HG02610 (cell line): ENCODE results near the gene RAB6A.

ENCODE experiments used
- ATAC-seq: cut with Tn5 transposase; IDR thresholded peaks from one replicate; pipeline ENCODE4 v1.9.1; 2021; ENCODE audit warnings: mild to moderate bottlenecking, moderate library complexity; ENCODE audit not compliant: unreplicated experiment

RAB6A gene

GRCh38 chr11:73656985-73657384, 103.9 kb downstream of the RAB6A start:
- ATAC-seq = no peak

- ATAC-seq = no peak
Measured at GRCh38 chr11:73655686-73656085, 105.2 kb downstream of the RAB6A start.

- no peak for ATAC-seq
Measured at GRCh38 chr11:73654482-73655021, 106.3 kb downstream of the RAB6A start.

- no peak for ATAC-seq
Measured at GRCh38 chr11:73653996-73654395, 106.9 kb downstream of the RAB6A start.

GRCh38 chr11:73652856-73653559, 107.9 kb downstream of the RAB6A start:
- no peak for ATAC-seq

GRCh38 chr11:73652046-73652730, 108.7 kb downstream of the RAB6A start:
- no peak for ATAC-seq

- no peak for ATAC-seq
Measured at GRCh38 chr11:73651661-73652045, 109.2 kb downstream of the RAB6A start.

GRCh38 chr11:73651252-73651651, 109.6 kb downstream of the RAB6A start:
- ATAC-seq = no peak

- no peak for ATAC-seq
Measured at GRCh38 chr11:73650400-73650799, 110.5 kb downstream of the RAB6A start.

- ATAC-seq = no peak
Measured at GRCh38 chr11:73649206-73649605, 111.7 kb downstream of the RAB6A start.

GRCh38 chr11:73648571-73649046, 112.3 kb downstream of the RAB6A start:
- no peak for ATAC-seq

- no peak for ATAC-seq
Measured at GRCh38 chr11:73648121-73648520, 112.8 kb downstream of the RAB6A start.

- no peak for ATAC-seq
Measured at GRCh38 chr11:73647459-73648100, 113.3 kb downstream of the RAB6A start.

GRCh38 chr11:73645972-73646631, 114.8 kb downstream of the RAB6A start, which contains the start of gene PLEKHB1:
Gene PLEKHB1, plus strand, starts transcription at chr11:73646581. Its CDS starts 28 bp downstream, at chr11:73646609.
- no peak for ATAC-seq

GRCh38 chr11:73645121-73645969, 115.5 kb downstream of the RAB6A start:
- no peak for ATAC-seq

- ATAC-seq = no peak
Measured at GRCh38 chr11:73641668-73642067, 119.2 kb downstream of the RAB6A start.

- ATAC-seq = no peak
Measured at GRCh38 chr11:73640592-73640991, 120.3 kb downstream of the RAB6A start.

- no peak for ATAC-seq
Measured at GRCh38 chr11:73637012-73637411, 123.9 kb downstream of the RAB6A start.

- ATAC-seq = no peak
Measured at GRCh38 chr11:73636249-73636648, 124.6 kb downstream of the RAB6A start.

- ATAC-seq = no peak
Measured at GRCh38 chr11:73635721-73636120, 125.2 kb downstream of the RAB6A start.
